DND-41 (cell line): ENCODE measurements around the gene EPB41L5.
"Not testable (repeated sequence)": the region's sequence is repeated elsewhere in the genome, so short reads cannot be mapped to it uniquely, and the experiment has no call there.

Source experiments
- ATAC-seq: fragments of 200-7000 bp; cut with Tn5 transposase; 3 replicates; pipeline ENCODE4 v1.9.1; 2021; ENCODE audit warnings: low read depth; ENCODE audit not compliant: insufficient read depth
- DNase-seq: peaks from one replicate; pipeline ENCODE4 v3.0.0-alpha.2; 2020
- H2AFZ ChIP-seq: 2 replicates; pipeline ENCODE4 v1.6.0; 2012; ENCODE audit warnings: low read depth, low read length
- H3K27ac ChIP-seq: 2 replicates; pipeline ENCODE4 v1.5.1; 2012; ENCODE audit warnings: low read length, inconsistent platforms
- H3K27me3 ChIP-seq: fragments of 200-600 bp; sonication (generic); 2 replicates; pipeline ENCODE4 v1.6.0; 2012; ENCODE audit warnings: low read length, mild to moderate bottlenecking, inconsistent platforms; ENCODE audit not compliant: insufficient read depth, poor library complexity
- H3K36me3 ChIP-seq: 2 replicates; pipeline ENCODE4 v1.5.1; 2012; ENCODE audit warnings: low read length, inconsistent platforms; ENCODE audit not compliant: insufficient read depth
- H3K4me1 ChIP-seq: 2 replicates; pipeline ENCODE4 v1.5.1; 2012; ENCODE audit warnings: mild to moderate bottlenecking, low read length; ENCODE audit not compliant: insufficient read depth
- H3K4me2 ChIP-seq: 2 replicates; pipeline ENCODE4 v1.6.0; 2012; ENCODE audit warnings: mild to moderate bottlenecking, moderate library complexity, low read length, inconsistent platforms; ENCODE audit not compliant: insufficient read depth
- H3K4me3 ChIP-seq, 2 experiments: fragments of 200-600 bp in 1 of 2; shearing (Covaris generic) in 1 of 2; 2 replicates each; pipeline ENCODE4 v1.5.1; 2012 to 2016; ENCODE audit warnings: inconsistent platforms in 2 of 2, low read length in 2 of 2, mild to moderate bottlenecking in 2 of 2, low read depth in 1 of 2, moderate library complexity in 1 of 2
- H3K79me2 ChIP-seq: 2 replicates; pipeline ENCODE4 v1.6.0; 2012; ENCODE audit warnings: low read length, inconsistent platforms; ENCODE audit not compliant: insufficient read depth
- H3K9ac ChIP-seq: 2 replicates; pipeline ENCODE4 v1.6.0; 2012; ENCODE audit warnings: low read depth, mild to moderate bottlenecking, inconsistent platforms, low read length, moderate library complexity
- H3K9me3 ChIP-seq: 2 replicates; pipeline ENCODE4 v1.5.1; 2012; ENCODE audit warnings: low read length, moderate library complexity, mild to moderate bottlenecking, inconsistent platforms; ENCODE audit not compliant: insufficient read depth, severe bottlenecking
- H4K20me1 ChIP-seq: 2 replicates; pipeline ENCODE4 v1.6.0; 2012; ENCODE audit warnings: low read length; ENCODE audit not compliant: insufficient read depth
- EZH2 ChIP-seq: IDR thresholded peaks from 3 replicates; pipeline ENCODE4 v1.6.1; 2012; ENCODE audit warnings: borderline replicate concordance, low read depth, mild to moderate bottlenecking, moderate library complexity, low read length, inconsistent platforms; ENCODE audit not compliant: severe bottlenecking
- TF ChIP-seq, protein P1 (sequence below): IDR thresholded peaks from 2 replicates; pipeline ENCODE4 v1.5.1; 2012; ENCODE audit warnings: borderline replicate concordance, low read length, moderate library complexity, mild to moderate bottlenecking; ENCODE audit not compliant: poor library complexity, severe bottlenecking; ENCODE audit errors: extremely low read depth

The EPB41L5 gene

DNA sequence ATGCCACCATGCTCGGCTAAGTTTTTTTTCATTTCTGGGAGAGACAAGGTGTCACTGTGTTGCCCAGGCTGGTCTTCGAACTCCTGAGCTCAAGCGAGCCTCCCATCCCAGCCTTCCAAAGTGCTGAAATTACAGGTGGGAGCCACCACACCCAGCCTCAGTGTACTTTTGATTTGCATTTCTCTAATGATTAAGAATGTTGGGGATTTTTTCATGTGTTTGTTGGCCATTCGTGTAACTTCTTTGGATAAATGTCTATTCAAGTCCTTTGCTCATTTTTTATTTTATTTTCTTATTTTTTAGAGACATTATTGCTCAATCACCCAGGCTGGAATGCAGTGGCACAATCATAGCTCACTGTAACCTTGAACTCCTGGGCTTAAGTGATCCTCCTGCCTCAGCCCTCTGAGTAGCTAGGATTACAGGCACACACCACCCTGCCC lies 137.2 kb downstream of the EPB41L5 start:
- H3K79me2 ChIP-seq, result no peaks in the 10 kb centered on the region
- ATAC-seq, result no peak

GRCh38 chr2:120155308-120155707 lies 142.4 kb downstream of the EPB41L5 start:
- Histone ChIP-seq H3K4me2 (no peak overlapping the region), H4K20me1 (no peaks in the 10 kb centered on the region), H3K79me2 (no peaks in the 10 kb centered on the region), H3K4me1 (no peaks in the 10 kb centered on the region), H3K27me3 (no peaks in the 10 kb centered on the region), H3K36me3 (peaks cover 23% of the 10 kb centered on the region), H3K9me3 (peaks cover 16% of the 10 kb centered on the region), H3K9ac (no peak overlapping the region), H3K4me3 (no peak overlapping the region), H3K27ac (no peak overlapping the region), H2AFZ (no peak overlapping the region)
- DNase-seq (no peak), ATAC-seq (no peak)
- TF ChIP-seq, protein P1, sequence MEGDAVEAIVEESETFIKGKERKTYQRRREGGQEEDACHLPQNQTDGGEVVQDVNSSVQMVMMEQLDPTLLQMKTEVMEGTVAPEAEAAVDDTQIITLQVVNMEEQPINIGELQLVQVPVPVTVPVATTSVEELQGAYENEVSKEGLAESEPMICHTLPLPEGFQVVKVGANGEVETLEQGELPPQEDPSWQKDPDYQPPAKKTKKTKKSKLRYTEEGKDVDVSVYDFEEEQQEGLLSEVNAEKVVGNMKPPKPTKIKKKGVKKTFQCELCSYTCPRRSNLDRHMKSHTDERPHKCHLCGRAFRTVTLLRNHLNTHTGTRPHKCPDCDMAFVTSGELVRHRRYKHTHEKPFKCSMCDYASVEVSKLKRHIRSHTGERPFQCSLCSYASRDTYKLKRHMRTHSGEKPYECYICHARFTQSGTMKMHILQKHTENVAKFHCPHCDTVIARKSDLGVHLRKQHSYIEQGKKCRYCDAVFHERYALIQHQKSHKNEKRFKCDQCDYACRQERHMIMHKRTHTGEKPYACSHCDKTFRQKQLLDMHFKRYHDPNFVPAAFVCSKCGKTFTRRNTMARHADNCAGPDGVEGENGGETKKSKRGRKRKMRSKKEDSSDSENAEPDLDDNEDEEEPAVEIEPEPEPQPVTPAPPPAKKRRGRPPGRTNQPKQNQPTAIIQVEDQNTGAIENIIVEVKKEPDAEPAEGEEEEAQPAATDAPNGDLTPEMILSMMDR, result no peak
- TF ChIP-seq EZH2, result no peak

More for the DNA sequence above, 137.2 kb downstream of the EPB41L5 start:
- TF ChIP-seq, protein P1, result no peak
- no peak for TF ChIP-seq EZH2
- Histone ChIP-seq H3K36me3 (peaks cover 20% of the 10 kb centered on the region; the same call in 1 of the 2 replicates), H4K20me1 (no peaks in the 10 kb centered on the region), H3K4me1 (no peaks in the 10 kb centered on the region), H3K9me3 (peaks cover 7% of the 10 kb centered on the region), H3K4me2 (no peak overlapping the region), H2AFZ (no peak overlapping the region), H3K9ac (no peak overlapping the region), H3K4me3 (no peak overlapping the region), H3K27ac (no peak overlapping the region), H3K27me3 (no peaks in the 10 kb centered on the region)
- no peak for DNase-seq

GRCh38 chr2:120158658-120159057 lies 145.8 kb downstream of the EPB41L5 start:
- peaks cover 12% of the 10 kb centered on the region for H3K9me3 ChIP-seq
- not testable (repeated sequence) for H3K4me2 ChIP-seq, H4K20me1 ChIP-seq, H3K4me3 ChIP-seq, DNase-seq, H3K27ac ChIP-seq, H3K9ac ChIP-seq, H3K4me1 ChIP-seq, H3K27me3 ChIP-seq, H3K79me2 ChIP-seq, ATAC-seq, H2AFZ ChIP-seq
- H3K36me3 ChIP-seq, result peaks cover 21% of the 10 kb centered on the region

DNA sequence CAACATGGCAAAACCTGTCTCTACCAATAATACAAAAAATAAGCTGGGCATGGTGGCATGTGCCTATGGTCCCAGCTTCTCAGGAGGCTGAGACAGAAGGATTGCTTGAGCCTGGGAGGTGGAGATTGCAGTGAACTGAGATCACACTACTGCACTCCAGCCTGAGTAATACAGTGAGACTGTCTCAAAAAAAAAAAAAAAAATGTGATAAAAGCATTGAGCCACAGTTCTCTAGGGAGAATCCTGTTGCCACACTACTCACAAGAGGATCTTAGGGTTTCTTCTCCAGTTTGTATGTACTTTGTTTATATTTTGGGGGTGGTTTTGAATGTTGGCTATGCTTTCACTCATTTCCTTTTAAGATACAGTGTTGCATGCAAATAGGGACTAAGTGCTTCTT lies 148.3 kb downstream of the EPB41L5 start:
- H3K9me3 ChIP-seq, result peaks cover 4% of the 10 kb centered on the region
- H3K36me3 ChIP-seq, result peaks cover 11% of the 10 kb centered on the region
- no peak for TF ChIP-seq EZH2
- TF ChIP-seq, protein P1, result no peak
- H2AFZ ChIP-seq, result no peak overlapping the region
- H3K27ac ChIP-seq, result no peak overlapping the region
- H3K4me2 ChIP-seq, result no peak overlapping the region
- ATAC-seq, result no peak
- H3K4me1 ChIP-seq, result no peaks in the 10 kb centered on the region
- H4K20me1 ChIP-seq, result no peaks in the 10 kb centered on the region
- no peak overlapping the region for H3K9ac ChIP-seq
- no peak overlapping the region for H3K4me3 ChIP-seq
- no peaks in the 10 kb centered on the region for H3K79me2 ChIP-seq
- no peak for DNase-seq
- H3K27me3 ChIP-seq, result no peaks in the 10 kb centered on the region
